AG04449 (cell line): ENCODE data around the gene SMOC2.

Source experiments
- CTCF ChIA-PET: fragments of 350-600 bp; formaldehyde crosslinking; extraction: SDS; loops from one replicate; lab custom pipeline; 2021; ENCODE audit warnings: antibody characterized with exemption; lab: Yijun Ruan, JAX
- POLR2A ChIA-PET: fragments of 400-600, 350-600 bp; formaldehyde crosslinking; extraction: SDS; loops from one replicate; lab custom pipeline; 2020; ENCODE audit warnings: antibody characterized with exemption, inconsistent platforms; lab: Yijun Ruan, JAX
- DNase-seq: peaks from one replicate; pipeline ENCODE4 v3.0.0-alpha.2; 2010; ENCODE audit warnings: low read depth, low spot score
- H3K4me3 ChIP-seq: 2 replicates; pipeline ENCODE4 v1.5.1; 2011; ENCODE audit warnings: low read depth, mild to moderate bottlenecking, control low read depth, low read length
- CTCF ChIP-seq: IDR thresholded peaks from one replicate; pipeline ENCODE4 v1.5.1; 2011; ENCODE audit warnings: mild to moderate bottlenecking, moderate library complexity, low read length, control low read depth, inconsistent platforms; ENCODE audit not compliant: insufficient read depth; ENCODE audit errors: missing control alignments

SMOC2 gene

GRCh38 chr6:168598251-168599117 lies 157.5 kb downstream of the SMOC2 start:
- no peak for TF ChIP-seq CTCF
- ChIA-PET CTCF (no interaction called here), POLR2A (no interaction called here)
- DNase-seq, result no peak
- no peak overlapping the region for H3K4me3 ChIP-seq

GRCh38 chr6:168599118-168599494 lies 158.1 kb downstream of the SMOC2 start:
- CTCF ChIA-PET, result no interaction called here
- no peak overlapping the region for H3K4me3 ChIP-seq
- POLR2A ChIA-PET, result no interaction called here
- DNase-seq, result no peak
- TF ChIP-seq CTCF, result no peak

GRCh38 chr6:168599769-168600330 lies 158.9 kb downstream of the SMOC2 start:
- CTCF ChIA-PET, result no interaction called here
- TF ChIP-seq CTCF, result no peak
- no peak overlapping the region for H3K4me3 ChIP-seq
- POLR2A ChIA-PET, result no interaction called here
- no peak for DNase-seq

GRCh38 chr6:168600381-168600780 lies 159.4 kb downstream of the SMOC2 start:
- no peak for TF ChIP-seq CTCF
- ChIA-PET CTCF (no interaction called here), POLR2A (no interaction called here)
- DNase-seq, result no peak
- H3K4me3 ChIP-seq, result no peak overlapping the region

- no peak for DNase-seq
- H3K4me3 ChIP-seq, result no peak overlapping the region
- POLR2A ChIA-PET, result no interaction called here
- CTCF ChIA-PET, result no interaction called here
- no peak for TF ChIP-seq CTCF
Observed at GRCh38 chr6:168601111-168601510, 160.1 kb downstream of the SMOC2 start.

- no peak overlapping the region for H3K4me3 ChIP-seq
- no peak for TF ChIP-seq CTCF
- ChIA-PET POLR2A (no interaction called here), CTCF (no interaction called here)
- DNase-seq, result no peak
Observed at GRCh38 chr6:168601546-168601945, 160.6 kb downstream of the SMOC2 start.
